ENCODE measurements around the gene PBX3.

GRCh38 chr9:125845271-125845808, 98.2 kb downstream of the PBX3 start:
- TF ChIP-seq, protein P1, sequence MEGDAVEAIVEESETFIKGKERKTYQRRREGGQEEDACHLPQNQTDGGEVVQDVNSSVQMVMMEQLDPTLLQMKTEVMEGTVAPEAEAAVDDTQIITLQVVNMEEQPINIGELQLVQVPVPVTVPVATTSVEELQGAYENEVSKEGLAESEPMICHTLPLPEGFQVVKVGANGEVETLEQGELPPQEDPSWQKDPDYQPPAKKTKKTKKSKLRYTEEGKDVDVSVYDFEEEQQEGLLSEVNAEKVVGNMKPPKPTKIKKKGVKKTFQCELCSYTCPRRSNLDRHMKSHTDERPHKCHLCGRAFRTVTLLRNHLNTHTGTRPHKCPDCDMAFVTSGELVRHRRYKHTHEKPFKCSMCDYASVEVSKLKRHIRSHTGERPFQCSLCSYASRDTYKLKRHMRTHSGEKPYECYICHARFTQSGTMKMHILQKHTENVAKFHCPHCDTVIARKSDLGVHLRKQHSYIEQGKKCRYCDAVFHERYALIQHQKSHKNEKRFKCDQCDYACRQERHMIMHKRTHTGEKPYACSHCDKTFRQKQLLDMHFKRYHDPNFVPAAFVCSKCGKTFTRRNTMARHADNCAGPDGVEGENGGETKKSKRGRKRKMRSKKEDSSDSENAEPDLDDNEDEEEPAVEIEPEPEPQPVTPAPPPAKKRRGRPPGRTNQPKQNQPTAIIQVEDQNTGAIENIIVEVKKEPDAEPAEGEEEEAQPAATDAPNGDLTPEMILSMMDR (IDR thresholded peaks at IDR 0.05): no peak
- TF ChIP-seq POLR2A (IDR thresholded peaks at IDR 0.05): no peak
